NCI-H2171 (cell line): ENCODE results near the gene MAPK7.

Experiments used
- DNase-seq: peaks from one replicate; lab custom pipeline; 2025; lab: John Stamatoyannopoulos, UW

MAPK7 gene

DNA sequence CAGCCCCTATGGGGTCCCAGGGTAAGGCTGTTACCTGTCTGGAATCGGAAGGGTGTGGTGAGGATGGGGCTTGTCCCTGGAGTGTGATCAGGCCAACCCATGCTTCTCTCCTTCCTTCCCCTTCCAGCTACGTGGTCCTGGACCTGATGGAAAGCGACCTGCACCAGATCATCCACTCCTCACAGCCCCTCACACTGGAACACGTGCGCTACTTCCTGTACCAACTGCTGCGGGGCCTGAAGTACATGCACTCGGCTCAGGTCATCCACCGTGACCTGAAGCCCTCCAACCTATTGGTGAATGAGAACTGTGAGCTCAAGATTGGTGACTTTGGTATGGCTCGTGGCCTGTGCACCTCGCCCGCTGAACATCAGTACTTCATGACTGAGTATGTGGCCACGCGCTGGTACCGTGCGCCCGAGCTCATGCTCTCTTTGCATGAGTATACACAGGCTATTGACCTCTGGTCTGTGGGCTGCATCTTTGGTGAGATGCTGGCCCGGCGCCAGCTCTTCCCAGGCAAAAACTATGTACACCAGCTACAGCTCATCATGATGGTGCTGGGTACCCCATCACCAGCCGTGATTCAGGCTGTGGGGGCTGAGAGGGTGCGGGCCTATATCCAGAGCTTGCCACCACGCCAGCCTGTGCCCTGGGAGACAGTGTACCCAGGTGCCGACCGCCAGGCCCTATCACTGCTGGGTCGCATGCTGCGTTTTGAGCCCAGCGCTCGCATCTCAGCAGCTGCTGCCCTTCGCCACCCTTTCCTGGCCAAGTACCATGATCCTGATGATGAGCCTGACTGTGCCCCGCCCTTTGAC, 2.4 kb downstream of the MAPK7 start:
- DNase-seq = no peak

DNA sequence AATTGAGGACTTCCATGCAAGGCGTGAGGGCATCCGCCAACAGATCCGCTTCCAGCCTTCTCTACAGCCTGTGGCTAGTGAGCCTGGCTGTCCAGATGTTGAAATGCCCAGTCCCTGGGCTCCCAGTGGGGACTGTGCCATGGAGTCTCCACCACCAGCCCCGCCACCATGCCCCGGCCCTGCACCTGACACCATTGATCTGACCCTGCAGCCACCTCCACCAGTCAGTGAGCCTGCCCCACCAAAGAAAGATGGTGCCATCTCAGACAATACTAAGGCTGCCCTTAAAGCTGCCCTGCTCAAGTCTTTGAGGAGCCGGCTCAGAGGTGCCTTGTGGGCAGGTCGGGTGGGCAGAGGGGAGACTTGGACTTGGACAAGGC, 3.1 kb downstream of the MAPK7 start:
- DNase-seq = no peak

DNA sequence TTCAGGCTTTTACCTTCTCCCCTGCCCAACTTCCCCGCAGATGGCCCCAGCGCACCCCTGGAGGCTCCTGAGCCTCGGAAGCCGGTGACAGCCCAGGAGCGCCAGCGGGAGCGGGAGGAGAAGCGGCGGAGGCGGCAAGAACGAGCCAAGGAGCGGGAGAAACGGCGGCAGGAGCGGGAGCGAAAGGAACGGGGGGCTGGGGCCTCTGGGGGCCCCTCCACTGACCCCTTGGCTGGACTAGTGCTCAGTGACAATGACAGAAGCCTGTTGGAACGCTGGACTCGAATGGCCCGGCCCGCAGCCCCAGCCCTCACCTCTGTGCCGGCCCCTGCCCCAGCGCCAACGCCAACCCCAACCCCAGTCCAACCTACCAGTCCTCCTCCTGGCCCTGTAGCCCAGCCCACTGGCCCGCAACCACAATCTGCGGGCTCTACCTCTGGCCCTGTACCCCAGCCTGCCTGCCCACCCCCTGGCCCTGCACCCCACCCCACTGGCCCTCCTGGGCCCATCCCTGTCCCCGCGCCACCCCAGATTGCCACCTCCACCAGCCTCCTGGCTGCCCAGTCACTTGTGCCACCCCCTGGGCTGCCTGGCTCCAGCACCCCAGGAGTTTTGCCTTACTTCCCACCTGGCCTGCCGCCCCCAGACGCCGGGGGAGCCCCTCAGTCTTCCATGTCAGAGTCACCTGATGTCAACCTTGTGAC, 3.6 kb downstream of the MAPK7 start:
- DNase-seq = no peak

DNA sequence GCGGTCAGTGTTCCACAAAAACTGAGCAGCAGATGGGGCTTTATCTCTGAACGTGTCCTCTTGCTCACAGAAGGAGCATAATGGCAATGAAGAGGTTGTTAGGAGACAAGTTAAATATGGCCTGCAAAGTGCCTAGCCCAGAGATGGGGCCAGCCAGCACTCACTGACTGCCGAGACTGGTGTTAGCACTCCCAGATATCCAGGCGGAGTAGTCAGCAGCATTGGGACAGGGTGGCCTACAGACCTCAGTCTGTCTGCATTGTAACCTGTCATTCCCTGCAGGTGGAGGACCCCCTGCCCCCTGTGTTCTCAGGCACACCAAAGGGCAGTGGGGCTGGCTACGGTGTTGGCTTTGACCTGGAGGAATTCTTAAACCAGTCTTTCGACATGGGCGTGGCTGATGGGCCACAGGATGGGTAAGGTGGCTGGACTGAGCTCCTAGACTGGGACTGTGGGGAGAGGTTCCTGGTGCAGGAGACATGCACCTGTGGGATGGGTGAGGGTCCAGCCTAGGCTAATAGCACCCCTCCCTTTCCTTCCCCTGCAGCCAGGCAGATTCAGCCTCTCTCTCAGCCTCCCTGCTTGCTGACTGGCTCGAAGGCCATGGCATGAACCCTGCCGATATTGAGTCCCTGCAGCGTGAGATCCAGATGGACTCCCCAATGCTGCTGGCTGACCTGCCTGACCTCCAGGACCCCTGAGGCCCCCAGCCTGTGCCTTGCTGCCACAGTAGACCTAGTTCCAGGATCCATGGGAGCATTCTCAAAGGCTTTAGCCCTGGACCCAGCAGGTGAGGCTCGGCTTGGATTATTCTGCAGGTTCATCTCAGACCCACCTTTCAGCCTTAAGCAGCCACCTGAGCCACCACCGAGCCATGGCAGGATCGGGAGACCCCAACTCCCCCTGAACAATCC, 4.5 kb downstream of the MAPK7 start:
- DNase-seq = no peak

DNA sequence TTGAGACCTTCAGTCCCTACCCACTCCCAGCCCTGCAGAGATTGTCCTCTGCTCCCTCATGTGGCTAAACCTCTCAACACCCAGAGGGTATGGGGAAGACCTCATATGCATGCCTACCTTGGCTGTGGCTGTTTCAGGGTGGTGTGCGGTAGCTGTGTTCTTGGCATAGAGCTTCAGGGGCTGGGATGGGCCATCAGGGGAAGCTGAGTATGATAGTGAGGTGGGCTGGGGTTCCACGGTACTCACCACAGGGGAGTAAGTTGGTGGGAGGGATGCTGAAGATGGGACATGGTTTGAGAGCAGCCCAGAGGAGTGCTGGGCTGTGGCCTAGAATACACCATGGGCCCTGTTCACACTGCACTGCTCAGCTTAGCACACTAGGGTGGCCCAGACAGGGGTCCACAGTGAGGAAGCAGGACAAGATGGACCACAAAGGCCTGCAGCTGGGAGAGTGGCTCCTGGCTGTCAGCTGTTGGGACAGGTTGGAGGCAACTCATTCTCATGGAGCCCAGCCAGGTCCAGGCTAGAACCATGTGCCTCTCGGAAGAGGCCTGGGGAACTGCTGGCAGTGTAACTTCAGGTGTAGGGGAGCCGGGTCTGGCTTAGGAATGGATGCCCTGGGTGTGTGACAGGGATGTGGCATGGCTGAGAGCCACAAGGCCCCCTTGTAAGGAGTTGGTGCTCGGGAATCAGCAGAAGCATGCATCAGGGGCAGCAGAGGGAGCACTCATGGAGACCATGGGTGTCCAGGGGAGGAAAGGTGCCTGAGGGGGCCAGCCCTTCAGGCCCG, 5.6 kb downstream of the MAPK7 start:
- DNase-seq = no peak

DNA sequence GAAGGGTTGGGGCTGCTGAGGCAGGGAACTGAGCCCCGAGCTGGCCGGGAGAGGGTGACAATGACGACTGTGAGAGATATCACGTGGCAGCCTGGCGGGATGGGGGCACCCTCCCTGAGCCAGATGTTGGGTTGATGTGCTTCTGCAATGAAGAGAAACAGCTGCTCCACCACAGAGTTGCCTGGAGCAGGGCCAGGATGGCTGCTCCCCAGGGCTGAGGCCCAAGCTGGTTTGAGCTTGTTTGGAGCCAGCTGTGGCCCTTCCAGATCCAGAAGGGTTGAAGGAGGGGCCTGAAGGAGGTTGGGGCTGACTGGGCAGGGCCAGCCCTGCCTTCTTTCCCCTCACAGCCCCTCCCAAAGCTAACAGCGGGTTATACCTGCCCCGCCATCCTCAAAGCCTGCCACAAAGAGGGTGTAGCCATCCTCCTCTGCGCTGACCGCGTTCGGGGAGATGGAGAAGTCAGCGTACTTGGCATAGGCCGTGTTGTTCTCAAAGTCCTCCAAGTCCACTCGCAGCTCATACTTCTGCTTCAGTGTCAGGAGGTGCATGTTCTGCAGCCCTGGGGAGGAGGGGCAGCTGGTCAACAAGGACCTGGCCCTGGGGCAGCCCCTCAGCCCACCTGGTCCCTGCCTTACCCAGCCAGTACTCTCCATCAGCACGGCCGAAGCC, 6.6 kb downstream of the MAPK7 start:
- peak; percentile 95 for DNase-seq

DNA sequence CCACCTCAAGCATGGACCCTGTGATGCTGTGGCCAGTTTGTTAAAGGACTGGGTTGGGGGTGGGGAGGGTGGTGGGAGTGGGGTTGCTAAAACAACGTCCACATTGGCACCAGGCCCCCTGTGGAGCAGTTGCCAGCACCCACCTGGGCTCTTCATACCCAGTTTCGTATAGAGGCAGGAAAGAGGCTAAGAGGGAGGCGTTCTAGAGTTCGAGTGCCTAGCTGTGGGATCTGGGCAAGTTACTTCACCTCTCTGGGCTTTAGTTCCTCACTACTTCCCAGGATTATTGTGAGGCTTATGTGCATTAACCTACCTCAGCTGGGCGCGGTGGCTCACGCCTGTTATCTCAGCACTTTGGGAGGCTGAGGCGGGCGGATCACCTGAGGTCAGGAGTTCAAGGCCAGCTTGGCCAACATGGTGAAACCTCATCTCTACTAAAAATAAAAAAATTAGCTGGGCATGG, 7.3 kb downstream of the MAPK7 start:
- DNase-seq = no peak

DNA sequence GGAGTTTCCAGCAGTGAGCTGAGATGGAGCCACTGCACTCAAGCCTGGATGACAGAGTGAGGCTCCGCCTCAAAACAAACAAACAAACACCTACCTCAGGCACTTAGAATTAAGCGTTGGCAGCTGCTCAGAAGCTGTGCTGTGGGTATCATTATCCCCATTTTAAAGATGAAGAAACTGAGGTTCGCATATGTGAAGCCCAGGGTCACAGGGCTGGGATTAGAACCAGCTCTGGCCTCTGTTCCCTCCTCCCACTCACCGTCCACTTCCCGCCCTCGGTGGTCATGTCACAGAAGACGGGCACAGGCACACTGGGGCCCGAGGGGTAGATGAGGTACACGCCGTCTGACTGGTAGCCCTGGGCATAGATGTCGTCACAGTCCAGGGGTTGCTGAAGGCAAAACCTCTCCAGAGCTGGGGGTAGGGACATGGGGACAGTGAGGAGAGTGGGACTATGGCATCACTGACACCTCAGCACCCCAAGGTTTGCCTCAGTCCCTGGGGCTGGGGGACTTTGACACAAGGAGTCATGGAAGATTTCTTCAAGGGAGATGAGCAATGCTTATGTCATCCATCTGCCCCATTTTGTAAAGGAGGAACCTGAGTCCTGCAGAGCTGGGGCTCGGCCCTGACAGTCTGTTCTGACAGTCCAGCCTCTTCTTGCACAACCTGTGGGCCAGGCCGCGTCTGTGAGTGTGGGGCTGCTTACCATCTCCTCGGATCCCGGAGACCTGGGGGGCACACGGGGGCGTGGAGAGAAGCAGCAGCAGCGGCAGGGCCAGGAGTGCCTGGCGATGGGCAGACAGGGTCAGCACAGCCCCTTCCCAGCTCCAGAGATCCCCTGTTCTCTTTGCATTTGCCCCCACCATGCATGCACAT, 8.0 kb downstream of the MAPK7 start:
- DNase-seq = peak; percentile 9

DNA sequence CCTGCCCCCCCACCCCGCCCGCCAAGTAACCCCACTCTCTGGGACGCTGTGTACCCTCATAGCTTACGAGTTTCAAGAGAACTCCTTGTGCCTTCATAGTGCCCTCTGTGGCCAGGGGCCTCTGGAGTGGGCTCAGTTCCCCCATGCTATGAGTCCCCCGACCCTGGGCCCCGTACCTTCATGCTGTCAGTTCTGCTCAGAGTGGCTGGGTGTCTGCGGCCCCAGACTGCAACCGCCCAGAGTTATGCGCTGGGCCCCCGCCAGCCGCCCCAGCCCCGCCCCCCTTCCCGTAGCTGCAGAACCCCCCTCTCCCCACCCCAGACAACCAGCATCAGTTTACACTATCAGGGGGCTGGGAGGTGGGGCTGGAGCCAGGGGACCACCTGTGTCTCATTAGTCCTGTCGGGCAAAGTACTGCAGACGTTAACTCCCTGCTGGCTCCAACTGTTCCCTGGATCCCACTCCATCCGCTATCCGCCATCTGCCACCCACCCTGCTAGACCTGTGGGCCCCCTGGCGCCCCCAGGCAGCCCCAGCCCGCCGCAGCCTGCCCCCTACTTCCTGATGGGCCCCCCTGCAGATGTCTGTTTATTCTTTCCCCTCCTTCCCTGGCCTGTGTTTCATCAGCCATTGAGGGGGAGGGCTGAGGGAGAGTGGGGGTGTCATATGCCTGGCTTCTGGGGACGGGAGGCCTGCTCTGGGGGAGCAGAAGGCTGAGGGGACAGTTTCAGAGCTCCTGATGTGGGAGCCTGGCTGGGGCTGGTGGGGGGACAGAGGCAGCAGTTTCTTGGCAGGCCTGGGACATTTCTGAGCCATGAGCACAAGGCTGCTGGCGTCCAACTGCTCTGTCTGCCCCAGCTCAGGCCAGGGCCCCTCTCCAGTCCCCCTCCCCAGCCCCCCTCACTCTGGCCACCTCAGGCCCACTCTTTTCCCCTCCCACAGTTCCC, 8.9 kb downstream of the MAPK7 start, which contains the start of gene MFAP4:
Gene MFAP4, minus strand, starts transcription at position 217 of the 947 bp plus-strand sequence. Its CDS starts 35 bp downstream, at position 182.
- DNase-seq = peak; percentile 98

DNA sequence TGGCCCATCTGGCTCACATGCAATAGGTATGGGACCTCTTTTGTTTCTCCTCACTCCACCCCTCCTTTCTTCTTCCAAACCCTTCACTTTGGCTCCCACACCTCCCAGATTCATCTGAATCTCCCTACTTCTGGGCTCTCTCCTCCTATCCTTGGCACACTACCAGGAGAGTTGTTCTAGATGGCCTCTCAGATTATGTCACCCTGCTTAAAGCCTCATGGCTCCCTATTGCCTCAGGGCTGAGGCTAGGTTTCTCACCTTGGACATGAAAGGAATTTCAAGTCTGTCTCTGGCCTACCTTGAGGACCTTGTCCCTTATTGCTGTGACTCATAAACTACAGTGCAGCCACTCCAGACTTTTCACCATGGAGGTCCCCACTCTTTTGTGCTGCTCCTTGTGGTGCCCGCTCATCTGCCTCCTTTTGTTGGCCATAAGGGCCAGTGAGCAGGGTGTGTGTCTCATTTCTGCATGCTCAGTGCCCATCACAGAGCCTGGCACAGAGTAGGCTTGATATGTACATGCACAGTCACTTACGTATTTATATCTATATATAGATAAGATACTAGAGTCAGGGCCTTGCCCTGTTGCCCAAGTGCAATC, 9.7 kb downstream of the MAPK7 start:
- peak; percentile 45 for DNase-seq

DNA sequence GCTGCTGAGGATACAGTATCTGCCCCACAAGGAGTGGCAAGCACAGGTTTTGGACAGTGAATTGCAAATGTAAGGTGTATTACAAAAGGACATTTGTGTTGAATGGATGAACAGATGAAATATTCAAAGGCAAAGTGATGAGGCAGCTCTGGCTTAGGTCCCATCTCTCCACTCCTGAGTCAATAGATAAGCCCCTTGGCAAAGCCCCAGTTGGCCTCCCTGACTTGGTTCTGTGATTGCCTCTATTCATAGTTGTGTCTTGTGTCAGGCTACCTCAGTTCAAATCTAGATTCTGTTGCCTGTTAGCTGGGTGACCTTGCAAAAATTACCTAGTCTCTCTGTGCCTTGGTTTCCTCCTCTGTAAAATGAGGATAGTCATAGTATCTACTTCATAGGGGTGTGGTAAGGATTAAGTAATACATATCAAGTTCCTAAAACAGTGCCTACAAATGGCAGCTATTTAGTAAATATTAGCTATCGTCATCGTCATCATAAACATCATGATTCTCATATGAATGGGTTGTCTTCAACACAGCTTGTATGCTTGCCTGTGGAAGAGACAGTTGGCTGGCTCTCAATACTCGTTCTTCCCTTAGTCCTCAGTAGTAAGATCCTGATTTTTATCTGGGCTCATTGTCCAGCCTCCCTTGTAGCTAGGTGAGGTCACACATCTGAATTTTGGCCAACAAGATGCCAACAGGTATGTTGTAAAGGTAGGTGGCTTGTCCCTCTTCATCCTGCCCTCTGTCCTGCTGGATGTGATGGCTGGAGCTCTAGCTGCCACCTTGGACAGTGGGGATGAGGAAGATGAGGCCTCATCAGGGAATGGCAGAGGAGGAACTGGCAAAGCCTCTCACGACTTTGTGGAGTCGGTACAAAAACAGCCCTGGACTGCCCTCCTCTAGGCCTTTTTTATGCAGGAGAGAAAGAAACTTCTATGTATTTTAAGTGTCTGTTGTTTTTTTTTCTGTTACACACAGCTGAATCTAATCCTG, 10.8 kb downstream of the MAPK7 start:
- no peak for DNase-seq

DNA sequence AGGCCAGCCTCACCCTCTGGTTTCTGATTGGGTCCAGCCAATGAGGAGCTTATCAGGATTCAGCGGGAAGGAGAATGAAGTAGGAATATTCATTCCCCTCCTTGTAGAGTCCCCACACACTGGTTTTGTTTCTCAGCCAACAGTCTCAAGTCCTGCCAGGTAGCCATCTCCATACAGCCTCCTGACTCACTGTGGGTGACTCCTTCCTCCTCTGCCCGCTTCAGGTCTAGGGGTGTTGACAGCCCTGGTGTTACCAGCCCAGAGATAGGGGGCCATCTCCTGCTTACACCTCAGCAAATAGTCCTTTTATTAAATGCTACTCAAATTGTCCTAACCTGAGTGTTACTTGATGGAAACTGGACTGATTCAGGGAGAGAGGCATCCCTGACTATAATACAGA, 12.7 kb downstream of the MAPK7 start:
- DNase-seq = no peak

DNA sequence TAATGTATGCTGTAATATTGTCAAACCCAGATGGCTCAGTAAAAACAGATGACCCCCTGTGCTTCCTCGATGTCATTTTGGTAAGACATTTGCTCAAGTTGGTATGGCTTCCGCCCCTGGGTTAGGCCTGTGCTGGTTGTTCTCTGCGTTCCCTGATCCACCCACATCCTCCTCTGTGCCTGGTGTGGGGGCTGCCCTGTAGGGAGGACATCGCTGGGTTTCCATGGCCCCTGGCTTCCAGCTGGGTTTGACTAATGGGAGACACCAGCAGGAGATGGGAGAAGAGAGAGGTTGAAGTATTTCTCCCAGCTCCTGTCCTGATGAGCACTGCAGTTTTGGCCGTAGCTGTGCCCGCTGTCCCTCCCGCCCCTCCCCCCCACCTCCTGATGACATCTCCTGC, 13.1 kb downstream of the MAPK7 start:
- no peak for DNase-seq

DNA sequence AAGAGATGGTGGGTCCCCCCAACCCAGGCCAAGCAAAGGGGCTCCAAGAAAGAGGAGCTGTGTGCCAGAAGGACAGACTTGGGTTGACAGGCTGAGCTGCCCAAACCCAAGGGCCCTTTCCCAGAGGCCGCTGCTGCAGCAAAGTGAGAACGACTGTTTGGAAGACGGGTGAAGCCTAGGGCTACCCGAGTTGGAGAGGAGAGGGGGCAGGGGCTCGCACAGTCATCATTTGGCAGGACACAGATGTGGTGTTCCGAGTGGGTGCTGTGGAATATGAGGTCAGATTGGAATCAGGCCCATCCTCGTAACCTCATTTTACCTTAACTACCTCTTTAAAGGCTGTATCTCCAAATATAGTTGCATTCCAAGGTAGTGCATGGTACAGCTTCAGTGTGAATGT, 14.0 kb downstream of the MAPK7 start:
- DNase-seq = no peak

DNA sequence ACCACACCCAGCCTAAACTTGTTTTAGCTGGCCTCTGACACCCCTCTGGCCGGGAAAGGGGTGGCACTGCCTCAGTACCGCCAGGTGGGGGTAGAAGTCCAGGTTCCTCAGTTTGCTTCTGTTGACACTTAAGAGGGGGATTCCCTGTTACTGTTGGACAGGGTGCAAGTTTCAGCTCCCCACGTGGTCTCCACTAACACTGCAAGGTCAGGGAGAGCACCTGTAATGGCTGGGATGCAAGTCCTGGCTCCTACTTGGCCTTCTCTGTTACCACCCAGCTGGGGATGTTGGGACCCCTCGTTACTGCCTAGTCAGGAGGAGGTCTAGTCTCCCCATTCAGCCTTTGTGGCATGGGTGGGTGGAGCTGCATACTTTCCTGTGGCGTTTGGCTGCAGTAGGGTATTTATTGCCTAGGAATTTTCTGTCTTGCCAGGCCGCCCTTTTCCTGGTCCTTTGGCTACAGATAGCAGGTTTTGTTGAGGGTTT, 19.3 kb downstream of the MAPK7 start:
- no peak for DNase-seq

DNA sequence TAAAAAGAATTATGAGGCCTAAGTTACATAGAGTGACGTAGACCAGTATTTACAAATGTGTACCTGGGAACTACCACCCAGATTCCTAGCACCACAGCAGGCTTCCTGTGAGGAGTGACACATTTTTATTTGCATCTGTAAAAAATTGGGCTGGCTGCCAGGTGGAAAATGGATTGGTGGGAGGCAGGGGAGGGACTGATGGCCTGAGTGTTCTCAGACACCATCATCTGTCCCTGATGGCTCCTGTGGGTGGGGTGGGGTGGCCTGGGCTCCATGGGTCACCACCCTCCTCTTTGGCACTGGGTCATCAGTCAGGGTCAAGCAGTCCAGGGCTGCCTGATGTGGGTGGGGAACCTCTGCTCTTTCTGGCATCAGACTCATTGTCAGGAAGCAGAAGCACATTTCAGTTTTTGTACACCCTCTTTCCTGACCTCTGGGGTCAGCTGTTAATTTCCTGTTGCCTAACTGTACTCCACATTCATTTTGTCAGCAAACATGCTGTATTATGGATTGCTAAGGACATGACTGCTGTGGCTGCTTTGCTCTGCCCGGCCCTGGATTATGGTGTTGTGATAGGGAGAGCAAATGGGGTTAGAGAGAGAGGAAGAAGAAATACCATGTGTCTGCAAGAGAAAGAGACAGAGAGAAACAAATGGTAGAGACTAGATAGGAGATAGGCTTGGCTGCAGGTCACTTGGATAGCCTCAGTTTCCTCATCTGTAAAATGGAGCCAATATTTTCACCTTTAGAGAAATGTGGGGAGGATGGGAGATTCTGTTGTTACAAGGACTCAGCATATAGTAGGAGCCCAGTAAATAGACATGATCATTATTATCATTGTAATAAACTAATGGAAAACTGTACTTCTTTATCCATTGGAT, 20.2 kb downstream of the MAPK7 start:
- DNase-seq = peak; percentile 65
